Spleen (tissue), 11 donors: Measurements from ENCODE around the gene THUMPD3. TPM values are rescaled to one million over a fixed set of nuclear protein-coding genes. Genes with fewer than 3 reads are reported as not detected.

Experiments used
- DNase-seq: peaks from one replicate; pipeline ENCODE4 v3.0.0-alpha.2; 2020
- H3K27ac ChIP-seq, 8 donors: fragments of 200-600 bp; sonication (generic) in 7 of 8; 1 replicate in 4 of 8; 2 replicates in 4 of 8; pipeline versions ENCODE4 v1.5.0 to v1.8.0; 2016 to 2021; ENCODE audit warnings: inconsistent platforms in 4 of 8, mild to moderate bottlenecking in 4 of 8, moderate library complexity in 1 of 8
- H3K27me3 ChIP-seq, 7 donors: fragments of 200-600 bp; sonication (generic) in 6 of 7; replicated peaks in 1 of 7; 1 replicate in 4 of 7; 2 replicates in 3 of 7; pipeline versions ENCODE4 v1.5.0 to v1.8.0; 2016 to 2021; ENCODE audit warnings: inconsistent platforms in 3 of 7, mild to moderate bottlenecking in 1 of 7
- H3K36me3 ChIP-seq, 6 donors: fragments of 200-600 bp; sonication (generic) in 5 of 6; 1 replicate in 4 of 6; 2 replicates in 2 of 6; pipeline versions ENCODE4 v1.5.0 to v1.8.0; 2016 to 2021; ENCODE audit warnings: inconsistent platforms in 2 of 6
- H3K4me1 ChIP-seq, 6 donors: fragments of 200-600 bp; sonication (generic) in 5 of 6; 1 replicate in 3 of 6; 2 replicates in 3 of 6; pipeline versions ENCODE4 v1.5.0 to v1.8.0; 2016 to 2021; ENCODE audit warnings: inconsistent platforms in 3 of 6
- H3K4me3 ChIP-seq, 8 donors: fragments of 200-600 bp; sonication (generic) in 7 of 8; 1 replicate in 4 of 8; 2 replicates in 4 of 8; pipeline versions ENCODE4 v1.5.0 to v1.8.0; 2016 to 2021; ENCODE audit warnings: inconsistent platforms in 4 of 8, mild to moderate bottlenecking in 4 of 8, moderate library complexity in 2 of 8
- H3K9me3 ChIP-seq, 8 donors: fragments of 200-600 bp; sonication (generic) in 7 of 8; 1 replicate in 4 of 8; 2 replicates in 4 of 8; pipeline versions ENCODE4 v1.5.0 to v1.8.0; 2016 to 2021; ENCODE audit warnings: inconsistent platforms in 4 of 8
- POLR2A ChIP-seq, 3 donors: fragments of 450-650 bp; IDR thresholded peaks; one replicate each; pipeline ENCODE4 v1.5.1; 2017; ENCODE audit warnings: antibody characterized with exemption in 3 of 3, mild to moderate bottlenecking in 1 of 3
- POLR2AphosphoS5 ChIP-seq, 3 donors: sonication (generic); formaldehyde crosslinking; IDR thresholded peaks; one replicate each; pipeline ENCODE4 v1.5.1; 2017; ENCODE audit warnings: antibody characterized with exemption in 3 of 3
- WGBS, 5 donors: extraction: QIAGEN DNeasy Blood & Tissue Kit in 3 of 5; methylation state at CpG; one replicate each; pipeline versions ENCODE4 v1.1.5 to v1.1.7; 2013 to 2018; 5-methylcytosine and 5-hydroxymethylcytosine counted together
- intact Hi-C: fragments of 100-400 bp; cut with DNase I; formaldehyde crosslinking; loops from one replicate; pipeline ENCODE4 v1.15.0; 2023; ENCODE audit warnings: low total_unique reads
- polyA plus RNA-seq, 3 donors: library from polyadenylated mRNA; stranded (reverse); fragments of 200-250 nt; gene quantifications; one replicate each; pipeline ENCODE4 v1.2.1, GENCODE V29; 2013
- total RNA-seq, 7 donors: library from RNA; depleted of rRNA in 3 of 7; stranded (reverse); fragments of >200 nt in 3 of 7; fragmentation: NEBNext Ultra II Directional in 4 of 7; extraction: Animal tissue kit (Norgen Biotek cat#: 25700) in 4 of 7; gene quantifications; one replicate each; pipeline versions ENCODE4 v1.1.0 to v1.2.1, GENCODE V29; 2016 to 2021
- TF ChIP-seq, protein P1 (sequence below), 11 experiments: fragments of 200-600 bp in 7 of 11; fragments of 450-650 bp in 4 of 11; sonication (generic) in 4 of 11; IDR thresholded peaks in 8 of 11; conservative IDR thresholded peaks in 3 of 11; 1 replicate in 7 of 11; 2 replicates in 4 of 11; pipeline versions ENCODE4 v1.4.0 to v1.8.0; 2016 to 2021; ENCODE audit warnings: antibody characterized with exemption in 11 of 11, inconsistent platforms in 4 of 11, mild to moderate bottlenecking in 1 of 11
- donor health status: healthy with polysubstance abuse.
- donor health status: DM: no; HTN: no; CAD: no; lungs with moderate emphysema.
- donor health status: DM: no; HTN: no; CAD: no.
- donor health status: Bipolar disorder and iron deficiency.
- donor health status: healthy.
- donor health status: DM: no; HTN: no; CAD: no.
- donor health status: DM: yes; HTN: yes; CAD: no.

The THUMPD3 gene
- total and polyA plus RNA-seq, 10 donors, result 16.3 to 36.8 (median 23.8) TPM

DNA sequence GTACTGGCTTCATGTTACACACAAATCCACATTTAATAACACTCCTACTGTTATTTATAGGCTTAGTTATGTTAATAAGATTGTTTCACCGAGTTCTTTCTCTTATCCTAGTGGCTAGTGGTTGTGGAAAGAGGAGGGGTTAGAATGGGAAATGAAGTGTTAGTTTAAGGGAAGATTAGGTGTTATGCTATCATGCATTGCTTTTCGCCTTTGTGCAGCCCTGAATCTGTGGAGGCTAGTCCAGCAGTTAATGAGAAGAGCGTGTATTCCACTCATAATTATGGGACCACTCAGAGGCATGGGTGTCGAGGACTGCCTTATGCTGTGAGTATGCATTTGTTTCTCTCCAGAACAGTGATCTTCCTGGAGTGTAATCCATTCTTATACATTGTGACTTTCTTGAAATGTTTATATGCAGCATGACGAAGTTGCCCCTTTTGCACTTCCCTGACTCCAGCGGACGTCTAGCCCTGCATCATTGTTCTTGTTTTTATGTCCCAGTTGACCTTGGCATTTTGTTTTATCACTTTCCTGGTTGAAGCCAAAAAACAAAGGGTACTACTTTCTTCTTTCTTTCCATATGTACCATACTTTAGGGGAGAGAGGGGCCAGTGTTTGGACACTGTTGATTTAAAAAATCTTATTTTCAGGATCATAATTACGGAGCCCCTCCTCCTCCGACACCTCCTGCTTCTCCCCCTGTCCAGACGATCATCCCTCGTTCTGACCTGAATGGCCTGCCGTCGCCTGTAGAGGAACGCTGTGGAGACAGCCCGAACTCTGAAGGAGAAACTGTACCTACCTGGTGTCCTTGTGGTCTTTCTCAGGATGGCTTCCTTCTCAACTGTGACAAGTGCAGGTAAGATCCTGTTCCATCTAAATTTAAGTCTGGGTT is 71.0 kb downstream of the THUMPD3 start:
- TF ChIP-seq POLR2AphosphoS5 (IDR thresholded peaks at IDR 0.05) (peak in 1 of 3 donors; percentile 1), POLR2A (IDR thresholded peaks at IDR 0.05) (no peak)
- TF ChIP-seq, protein P1, sequence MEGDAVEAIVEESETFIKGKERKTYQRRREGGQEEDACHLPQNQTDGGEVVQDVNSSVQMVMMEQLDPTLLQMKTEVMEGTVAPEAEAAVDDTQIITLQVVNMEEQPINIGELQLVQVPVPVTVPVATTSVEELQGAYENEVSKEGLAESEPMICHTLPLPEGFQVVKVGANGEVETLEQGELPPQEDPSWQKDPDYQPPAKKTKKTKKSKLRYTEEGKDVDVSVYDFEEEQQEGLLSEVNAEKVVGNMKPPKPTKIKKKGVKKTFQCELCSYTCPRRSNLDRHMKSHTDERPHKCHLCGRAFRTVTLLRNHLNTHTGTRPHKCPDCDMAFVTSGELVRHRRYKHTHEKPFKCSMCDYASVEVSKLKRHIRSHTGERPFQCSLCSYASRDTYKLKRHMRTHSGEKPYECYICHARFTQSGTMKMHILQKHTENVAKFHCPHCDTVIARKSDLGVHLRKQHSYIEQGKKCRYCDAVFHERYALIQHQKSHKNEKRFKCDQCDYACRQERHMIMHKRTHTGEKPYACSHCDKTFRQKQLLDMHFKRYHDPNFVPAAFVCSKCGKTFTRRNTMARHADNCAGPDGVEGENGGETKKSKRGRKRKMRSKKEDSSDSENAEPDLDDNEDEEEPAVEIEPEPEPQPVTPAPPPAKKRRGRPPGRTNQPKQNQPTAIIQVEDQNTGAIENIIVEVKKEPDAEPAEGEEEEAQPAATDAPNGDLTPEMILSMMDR (IDR thresholded peaks at IDR 0.05 in 8 of 11, conservative IDR thresholded peaks at IDR 0.05 in 3 of 11), result no peak
- Histone ChIP-seq H3K4me1 (peaks cover 0 to 6% (median 0%) of the 10 kb centered on the region in 6 donors), H3K27ac (no peak overlapping the region), H3K27me3 (no peaks in the 10 kb centered on the region), H3K36me3 (peaks cover 5 to 100% (median 92%) of the 10 kb centered on the region in 6 donors), H3K9me3 (no peaks in the 10 kb centered on the region), H3K4me3 (no peak overlapping the region)
- intact Hi-C loops, result no loop called here
- no peak for DNase-seq
- 89 to 94% (median 91%) methylated on average over 15 of the region's 15 CpGs for WGBS, 5 donors

DNA sequence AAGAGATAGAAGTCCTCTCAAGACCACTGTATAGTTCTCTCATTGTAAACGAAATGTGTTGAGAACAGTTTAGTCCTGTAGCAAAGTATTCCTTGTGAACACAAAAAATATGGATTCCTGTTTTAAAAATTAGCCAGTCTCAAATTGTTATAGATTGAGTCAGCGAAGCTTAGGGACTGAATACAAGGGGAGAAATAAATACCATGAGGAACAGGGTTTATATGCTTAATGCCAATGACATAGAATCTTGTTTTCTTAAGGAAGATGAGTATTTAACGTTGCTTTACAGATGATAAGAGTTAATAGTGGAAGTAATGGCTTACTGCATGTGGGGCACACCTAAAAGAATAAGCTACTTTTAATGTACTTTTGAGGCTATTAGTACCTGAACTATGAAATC is 72.5 kb downstream of the THUMPD3 start:
- Histone ChIP-seq H3K4me1 (peaks cover 0 to 9% (median 0%) of the 10 kb centered on the region in 6 donors), H3K36me3 (peaks cover 5 to 100% (median 92%) of the 10 kb centered on the region in 6 donors), H3K4me3 (no peak overlapping the region), H3K27ac (no peak overlapping the region), H3K27me3 (no peaks in the 10 kb centered on the region), H3K9me3 (no peaks in the 10 kb centered on the region)
- intact Hi-C loops, result no loop called here
- TF ChIP-seq POLR2AphosphoS5 (IDR thresholded peaks at IDR 0.05) (no peak), POLR2A (IDR thresholded peaks at IDR 0.05) (no peak)
- TF ChIP-seq, protein P1 (IDR thresholded peaks at IDR 0.05 in 8 of 11, conservative IDR thresholded peaks at IDR 0.05 in 3 of 11), result no peak
- DNase-seq, result no peak
- WGBS, 5 donors, result 90 to 97% (median 93%) methylated on average over 3 of the region's 3 CpGs

Other genes starting within 250 kb of the THUMPD3 start
- 10 to 100 TPM in 2 of 7 donors, 1 to 10 TPM in 5; 4.6 to 10.3 (median 7.0) TPM for gene SRGAP3, start 113.4 kb upstream of the THUMPD3 start, total RNA-seq
- 1 to 10 TPM in 1 of 3 donors, under 1 TPM in 2; 0.54 to 1.3 (median 0.74) TPM for gene SRGAP3, start 113.4 kb upstream of the THUMPD3 start, polyA plus RNA-seq
- 100 to 1,000 TPM in 6 of 7 donors, 10 to 100 TPM in 1; 86.2 to 159 (median 126) TPM for gene SETD5, start 34.6 kb downstream of the THUMPD3 start, total RNA-seq
- gene SETD5, start 34.6 kb downstream of the THUMPD3 start, polyA plus RNA-seq, result 10 to 100 TPM in 2 of 3 donors, 1 to 10 TPM in 1; 9.7 to 21.9 (median 12.1) TPM
- gene LHFPL4, start 190.8 kb downstream of the THUMPD3 start, total RNA-seq, result not detected
- not detected for gene LHFPL4, start 190.8 kb downstream of the THUMPD3 start, polyA plus RNA-seq